ENCODE results near the gene CD177. TPM values are rescaled to one million over a fixed set of nuclear protein-coding genes. Genes with fewer than 3 reads are reported as not detected.

Gene CD177, protein sequence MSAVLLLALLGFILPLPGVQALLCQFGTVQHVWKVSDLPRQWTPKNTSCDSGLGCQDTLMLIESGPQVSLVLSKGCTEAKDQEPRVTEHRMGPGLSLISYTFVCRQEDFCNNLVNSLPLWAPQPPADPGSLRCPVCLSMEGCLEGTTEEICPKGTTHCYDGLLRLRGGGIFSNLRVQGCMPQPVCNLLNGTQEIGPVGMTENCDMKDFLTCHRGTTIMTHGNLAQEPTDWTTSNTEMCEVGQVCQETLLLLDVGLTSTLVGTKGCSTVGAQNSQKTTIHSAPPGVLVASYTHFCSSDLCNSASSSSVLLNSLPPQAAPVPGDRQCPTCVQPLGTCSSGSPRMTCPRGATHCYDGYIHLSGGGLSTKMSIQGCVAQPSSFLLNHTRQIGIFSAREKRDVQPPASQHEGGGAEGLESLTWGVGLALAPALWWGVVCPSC
- total RNA-seq: 0.34 and 0.85 TPM in 2 replicates

GRCh38 chr19:43353606-43354304 is at the start of gene CD177:
Gene CD177, plus strand, starts transcription at chr19:43353686. Its CDS starts 29 bp downstream, at chr19:43353715.

Other genes with a start within 250 kb of the CD177 start
- gene PSG5, start 167.2 kb upstream of the CD177 start, total RNA-seq: 0.21 TPM in 1 of 2 replicates, not detected in the other
- gene PSG4, start 148.0 kb upstream of the CD177 start, total RNA-seq: 6.7 TPM in 1 of 2 replicates, not detected in the other
- gene PSG9, start 84.2 kb upstream of the CD177 start, total RNA-seq: not detected in 2 replicates
- not detected in 2 replicates for gene TEX101, start 61.2 kb downstream of the CD177 start, total RNA-seq
- gene LYPD3, start 111.9 kb downstream of the CD177 start, total RNA-seq: 13.3 and 20.2 TPM in 2 replicates
- 20.8 and 31.5 TPM in 2 replicates for gene PHLDB3, start 151.1 kb downstream of the CD177 start, total RNA-seq
- 112 and 236 TPM in 2 replicates for gene ETHE1, start 173.5 kb downstream of the CD177 start, total RNA-seq
- gene ZNF575, start 179.5 kb downstream of the CD177 start, total RNA-seq: under 0.01 and 0.07 TPM in 2 replicates
- gene XRCC1, start 221.8 kb downstream of the CD177 start, total RNA-seq: 9.0 and 10.9 TPM in 2 replicates
- gene PINLYP, start 222.1 kb downstream of the CD177 start, total RNA-seq: 0.50 and 1.4 TPM in 2 replicates
- gene IRGQ, start 242.4 kb downstream of the CD177 start, total RNA-seq: 16.7 and 30.0 TPM in 2 replicates
- 9.2 TPM in 2 replicates for gene ZNF576, start 242.9 kb downstream of the CD177 start, total RNA-seq

Data from nasal cavity respiratory epithelium epithelial cell of viscerocranial mucosa (primary cell).